DOHH2 (cell line): ENCODE results near the gene NRSN2.

Experiments used
- EZH2phosphoT487 ChIP-seq: fragments of 200-600 bp; sonication (generic); IDR thresholded peaks from 2 replicates; pipeline ENCODE4 v1.6.1; 2017; ENCODE audit warnings: borderline replicate concordance, mild to moderate bottlenecking, antibody characterized with exemption, low read length, moderate library complexity, mixed read lengths
- TF ChIP-seq, protein P1 (sequence below): fragments of 200-600 bp; sonication (generic); IDR thresholded peaks from one replicate; pipeline ENCODE4 v1.5.1; 2014; ENCODE audit warnings: antibody characterized with exemption, mild to moderate bottlenecking, low read depth, low read length; ENCODE audit not compliant: poor library complexity, severe bottlenecking

DNA sequence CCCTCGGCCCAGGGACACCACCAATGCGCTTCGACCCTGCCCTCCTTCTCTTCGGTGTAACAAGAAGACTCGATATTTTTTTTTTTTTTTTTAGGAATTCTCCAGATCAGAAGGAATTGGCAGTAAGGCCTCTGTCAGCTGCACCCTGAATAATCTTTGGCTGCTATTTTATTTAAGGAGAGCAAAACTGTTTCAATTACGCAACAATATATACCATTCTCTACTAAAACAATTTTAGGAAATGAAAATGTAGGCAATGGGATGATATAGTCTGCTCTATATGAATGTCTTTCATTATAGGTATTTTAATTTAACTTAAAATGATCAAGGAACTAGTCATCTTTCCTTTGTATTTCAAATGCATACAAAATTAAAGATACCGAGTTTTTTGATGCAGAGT is 36.3 kb upstream of the NRSN2 start:
- no peak for TF ChIP-seq EZH2phosphoT487
- TF ChIP-seq, protein P1, sequence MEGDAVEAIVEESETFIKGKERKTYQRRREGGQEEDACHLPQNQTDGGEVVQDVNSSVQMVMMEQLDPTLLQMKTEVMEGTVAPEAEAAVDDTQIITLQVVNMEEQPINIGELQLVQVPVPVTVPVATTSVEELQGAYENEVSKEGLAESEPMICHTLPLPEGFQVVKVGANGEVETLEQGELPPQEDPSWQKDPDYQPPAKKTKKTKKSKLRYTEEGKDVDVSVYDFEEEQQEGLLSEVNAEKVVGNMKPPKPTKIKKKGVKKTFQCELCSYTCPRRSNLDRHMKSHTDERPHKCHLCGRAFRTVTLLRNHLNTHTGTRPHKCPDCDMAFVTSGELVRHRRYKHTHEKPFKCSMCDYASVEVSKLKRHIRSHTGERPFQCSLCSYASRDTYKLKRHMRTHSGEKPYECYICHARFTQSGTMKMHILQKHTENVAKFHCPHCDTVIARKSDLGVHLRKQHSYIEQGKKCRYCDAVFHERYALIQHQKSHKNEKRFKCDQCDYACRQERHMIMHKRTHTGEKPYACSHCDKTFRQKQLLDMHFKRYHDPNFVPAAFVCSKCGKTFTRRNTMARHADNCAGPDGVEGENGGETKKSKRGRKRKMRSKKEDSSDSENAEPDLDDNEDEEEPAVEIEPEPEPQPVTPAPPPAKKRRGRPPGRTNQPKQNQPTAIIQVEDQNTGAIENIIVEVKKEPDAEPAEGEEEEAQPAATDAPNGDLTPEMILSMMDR: no peak
